Measurements from ENCODE around the gene SP2. TPM values are rescaled to one million over a fixed set of nuclear protein-coding genes. Genes with fewer than 3 reads are reported as not detected.

Gene SP2
- total and polyA plus RNA-seq, 2 of the 8 experiments (the other 6 are each of a cell fraction or from before 2014, with no cell fraction given) = 5.6 to 13.8 TPM

DNA sequence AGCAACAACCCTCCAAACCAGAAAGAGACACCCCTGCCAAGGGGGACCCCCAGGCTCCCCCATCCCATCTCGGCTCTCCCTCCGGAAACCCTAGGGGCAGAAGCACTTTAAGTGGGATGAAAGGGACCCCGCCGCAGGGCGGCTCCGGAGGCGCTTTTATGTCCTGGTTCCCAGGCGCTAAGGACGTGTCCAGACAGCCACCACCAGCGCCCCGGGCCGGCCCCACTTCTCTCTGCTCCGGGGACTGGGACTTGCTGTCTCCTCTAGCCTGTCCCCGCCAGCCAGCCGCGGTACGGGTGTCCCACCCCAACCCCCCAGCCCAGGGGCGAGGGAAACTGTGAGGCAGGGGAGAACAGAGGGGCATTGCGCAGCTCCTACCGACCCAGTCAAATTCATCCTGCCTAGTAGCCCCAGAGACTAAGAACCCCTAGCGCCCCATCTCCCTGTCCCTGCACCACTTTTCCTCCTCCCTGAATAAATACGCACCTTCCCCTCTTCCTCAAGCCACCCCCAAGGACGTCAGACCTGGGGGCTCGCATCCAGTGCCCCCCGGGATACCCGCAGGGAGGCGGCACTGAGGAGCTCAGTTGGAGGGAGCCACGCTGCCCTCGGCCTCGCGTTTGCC is 49.2 kb upstream of the SP2 start:
- Histone ChIP-seq H3K56ac (replicated peaks; ENCODE audit: insufficient read length, low read depth, low read length) (no peak overlapping the region), H2AFZ (ENCODE audit: low read length) (no peak overlapping the region), H2AK5ac (ENCODE audit: low read depth, low read length) (no peak overlapping the region), H3K9me3 (ENCODE audit: insufficient read depth in 2 of 2, low read depth in 1 of 2, low read length in 1 of 2) (no peaks in the 10 kb centered on the region), H3K4me2 (ENCODE audit: insufficient read depth in 1 of 2, low read depth in 2 of 2, low read length in 2 of 2) (peak overlapping the region; percentile 73 to 82), H4K91ac (replicated peaks; ENCODE audit: insufficient read length, low read length) (no peak overlapping the region), H3K36me3 (ENCODE audit: control insufficient read depth in 2 of 4, insufficient read depth in 4 of 4, low read length in 3 of 4) (no peaks in the 10 kb centered on the region), H3K79me1 (ENCODE audit: low read depth, low read length) (no peaks in the 10 kb centered on the region), H3K14ac (ENCODE audit: insufficient read length) (no peak overlapping the region), H2BK20ac (ENCODE audit: low read length) (no peak overlapping the region), H3K23me2 (ENCODE audit: low read depth, low read length) (peaks cover 20% of the 10 kb centered on the region), H3K79me2 (ENCODE audit: control insufficient read depth in 1 of 2, insufficient read depth in 2 of 2, low read length in 2 of 2) (no peaks in the 10 kb centered on the region), H3K27me3 (replicated peaks in 1 of 4; ENCODE audit: control insufficient read depth in 3 of 4, extremely low read depth in 1 of 4, insufficient read depth in 3 of 4, low read length in 3 of 4) (peaks cover 47 to 70% (median 61%) of the 10 kb centered on the region in 4 experiments), H3K4me3 (ENCODE audit: extremely low read depth in 1 of 4, insufficient read depth in 2 of 4, low read depth in 3 of 4, low read length in 4 of 4) (peak overlapping the region; percentile 16 to 58 (median 26); a peak in 7 of 8 replicates), H3K18ac (ENCODE audit: extremely low read depth, low read length) (no peak overlapping the region), H2BK5ac (ENCODE audit: low read depth, low read length) (peak overlapping the region; percentile 26; the same call in 1 of the 2 replicates), H3K4ac (replicated peaks; ENCODE audit: insufficient read length, low read depth, low read length) (no peak overlapping the region), H3K4me1 (replicated peaks in 1 of 4; ENCODE audit: control insufficient read depth in 3 of 4, insufficient read depth in 4 of 4, low read length in 3 of 4) (peaks cover 0 to 33% (median 15%) of the 10 kb centered on the region in 4 experiments; a peak in 6 of 7 replicates), H2BK15ac (ENCODE audit: low read length) (0 out of 2 replicates have a peak overlapping the region, but pooled peaks have one; percentile 61), H2BK120ac (replicated peaks; ENCODE audit: low read depth, low read length) (no peak overlapping the region), H4K20me1 (replicated peaks in 1 of 2; ENCODE audit: control insufficient read depth in 1 of 2, insufficient read depth in 2 of 2, low read length in 2 of 2) (peaks cover 3 to 5% of the 10 kb centered on the region in 2 experiments), H4K8ac (ENCODE audit: extremely low read depth, insufficient read depth, low read length) (no peak overlapping the region), H2BK12ac (ENCODE audit: low read depth, low read length) (peak overlapping the region; percentile 60; the same call in 1 of the 2 replicates), H3K27ac (ENCODE audit: low read depth, low read length) (no peak overlapping the region), H4K5ac (ENCODE audit: insufficient read length, low read depth, low read length) (no peak overlapping the region), H3K9ac (replicated peaks in 1 of 4; ENCODE audit: extremely low read depth in 1 of 4, low read depth in 3 of 4, low read length in 3 of 4) (no peak overlapping the region), H3K23ac (ENCODE audit: insufficient read length) (no peak overlapping the region)
- peak in 1 of 2 experiments; percentile 78 for DNase-seq (ENCODE audit: low read depth in 1 of 2, low spot score in 2 of 2)
- ChIA-PET POLR2A (ENCODE audit: partially characterized antibody) (interaction anchor here (1.0 to 12.4 kb wide), 14 partner anchors 10 to 209 kb away, joined by 3 to 134 read pairs (median 4); partner anchors contain the start of genes LRRC46, MRPL10 and SP2), CTCF (ENCODE audit: partially characterized antibody) (interaction anchor here (0.7 to 33.0 kb wide), 26 partner anchors 3 to 196 kb away, joined by 3 to 1206 read pairs (median 8); partner anchors contain the start of genes CDK5RAP3, LRRC46, MRPL10 and OSBPL7)
- WGBS, 2 experiments (ENCODE audit: extremely low coverage in 1 of 2, insufficient coverage in 1 of 2, insufficient read length in 1 of 2, insufficient replicate concordance in 2 of 2, low coverage in 1 of 2, low lambda C conversion rate in 2 of 2, missing lambda C conversion rate in 1 of 2) = 9% methylated on average over 31 of the region's 31 CpGs; no CpG with 5 or more reads in 1 of the 2 experiments
- TF ChIP-seq RXRA (IDR thresholded peaks at IDR 0.05; ENCODE audit: insufficient read depth, low read depth, low read length) = no peak
- TF ChIP-seq POLR2AphosphoS5 (IDR thresholded peaks at IDR 0.05; ENCODE audit: low read depth, low read length) = no peak
- TF ChIP-seq SAP30 (IDR thresholded peaks at IDR 0.05; ENCODE audit: insufficient read depth, insufficient replicate concordance, low read length) = no peak
- TF ChIP-seq SIRT6 (IDR thresholded peaks at IDR 0.05; ENCODE audit: low read length) = no peak
- no peak for FAIRE-seq
